Dedifferentiated amniotic fluid mesenchymal stem cell (primary cell): ENCODE measurements around the gene SDSL.

Source experiments
- DNase-seq: peaks from one replicate; pipeline ENCODE4 v3.0.0-alpha.2; 2016; ENCODE audit errors: extremely low spot score

The SDSL gene

GRCh38 chr12:113448873-113449272 is 26.7 kb downstream of the SDSL start:
- DNase-seq, result no peak

GRCh38 chr12:113449299-113449698 is 27.1 kb downstream of the SDSL start:
- DNase-seq, result no peak

GRCh38 chr12:113449839-113450238 is 27.7 kb downstream of the SDSL start:
- no peak for DNase-seq

- no peak for DNase-seq
Observed at GRCh38 chr12:113452458-113452857, 30.3 kb downstream of the SDSL start.

GRCh38 chr12:113453330-113453729 is 31.1 kb downstream of the SDSL start:
- DNase-seq, result no peak

- DNase-seq, result no peak
Observed at GRCh38 chr12:113456199-113456598, 34.0 kb downstream of the SDSL start.

- no peak for DNase-seq
Observed at GRCh38 chr12:113456761-113457160, 34.6 kb downstream of the SDSL start.

GRCh38 chr12:113457185-113457584 is 35.0 kb downstream of the SDSL start:
- DNase-seq, result no peak

GRCh38 chr12:113457710-113458109 is 35.5 kb downstream of the SDSL start:
- no peak for DNase-seq

- DNase-seq, result no peak
Observed at GRCh38 chr12:113459981-113460380, 37.8 kb downstream of the SDSL start.

- no peak for DNase-seq
Observed at GRCh38 chr12:113461666-113462065, 39.5 kb downstream of the SDSL start.

GRCh38 chr12:113462117-113462774 is 40.1 kb downstream of the SDSL start:
- peak; percentile 64 for DNase-seq

- no peak for DNase-seq
Observed at GRCh38 chr12:113462998-113463745, 41.0 kb downstream of the SDSL start.

GRCh38 chr12:113463746-113464451 is 41.7 kb downstream of the SDSL start:
- DNase-seq, result no peak

GRCh38 chr12:113464452-113464775 is 42.2 kb downstream of the SDSL start:
- no peak for DNase-seq

- DNase-seq, result no peak
Observed at GRCh38 chr12:113464852-113465719, 42.9 kb downstream of the SDSL start.

- no peak for DNase-seq
Observed at GRCh38 chr12:113465808-113466453, 43.8 kb downstream of the SDSL start.

GRCh38 chr12:113466454-113467141 is 44.4 kb downstream of the SDSL start:
- no peak for DNase-seq

- no peak for DNase-seq
Observed at GRCh38 chr12:113467142-113467501, 44.9 kb downstream of the SDSL start.

GRCh38 chr12:113467502-113468364 is 45.6 kb downstream of the SDSL start:
- no peak for DNase-seq
